HTR-8/SVneo (cell line): ENCODE data around the gene LGI4.
"Not testable (repeated sequence)": the region's sequence is repeated elsewhere in the genome, so short reads cannot be mapped to it uniquely, and the experiment has no call there.

ENCODE experiments used
- DNase-seq: peaks from one replicate; pipeline ENCODE4 v3.0.0; 2011; ENCODE audit warnings: low spot score, mixed read lengths; ENCODE audit not compliant: insufficient read length
- FAIRE-seq: peaks from 2 replicates; lab custom pipeline; 2011; peaks lifted over from hg19 to GRCh38; lab: Jason Lieb, UNC

LGI4 gene

DNA sequence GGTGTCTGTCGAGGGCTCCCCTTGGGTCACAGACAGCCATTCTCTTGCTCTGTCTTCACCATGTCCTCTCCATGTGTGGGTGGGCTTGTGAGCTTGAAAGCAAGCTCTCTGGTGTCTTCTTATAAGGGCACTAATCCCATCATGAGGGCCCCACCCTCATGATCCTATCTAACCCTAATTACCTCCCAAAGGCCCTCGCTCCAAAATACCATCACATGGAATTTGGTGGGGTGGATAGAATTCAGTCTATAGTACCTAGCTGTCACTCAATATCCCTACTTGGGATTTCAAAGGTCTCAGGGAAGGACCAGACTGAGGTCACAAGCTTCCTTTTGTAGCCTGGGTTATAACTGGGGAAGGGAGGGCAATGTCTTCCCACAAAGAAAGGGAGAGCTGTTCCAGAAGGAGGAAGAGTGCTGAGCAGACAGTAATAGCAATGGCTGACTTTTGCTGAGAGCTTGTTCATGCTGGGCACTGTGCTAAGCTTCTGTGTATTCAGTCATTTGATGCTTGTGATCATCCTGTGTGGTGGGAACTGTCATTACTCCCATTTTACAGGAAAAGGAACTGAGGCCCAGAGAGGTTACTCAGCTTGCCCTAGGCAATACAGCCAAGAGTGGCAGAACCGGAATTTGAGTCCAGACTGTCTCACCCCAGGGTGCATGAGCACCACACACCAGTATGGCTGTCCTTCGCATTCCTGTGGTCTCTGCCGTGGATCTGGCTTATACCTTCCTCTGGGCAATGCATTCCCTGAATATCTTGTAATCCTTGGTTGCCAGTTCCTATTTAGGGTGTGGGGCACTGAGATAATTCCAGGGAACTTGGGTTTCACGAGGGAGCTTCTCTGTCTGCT, 27.8 kb upstream of the LGI4 start:
- FAIRE-seq = no peak
- no peak for DNase-seq

DNA sequence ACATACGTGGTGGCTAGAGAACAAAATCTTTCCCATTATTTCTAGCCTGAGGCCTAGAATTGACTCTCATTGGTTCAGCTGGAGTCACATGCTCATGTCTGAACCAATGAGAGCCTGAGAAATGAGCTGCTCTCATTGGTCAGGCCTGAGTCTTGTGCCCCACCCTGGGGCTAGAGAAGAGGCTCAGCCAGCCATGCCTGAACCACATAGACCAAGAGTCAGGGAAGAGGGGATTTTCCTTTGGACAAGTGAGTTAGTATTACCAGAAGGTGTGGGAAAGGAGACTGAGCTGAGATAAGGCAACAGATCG, 26.5 kb upstream of the LGI4 start:
- DNase-seq (no peak), FAIRE-seq (no peak)

GRCh38 chr19:35160629-35161433, 26.0 kb upstream of the LGI4 start:
- DNase-seq (no peak), FAIRE-seq (no peak)

DNA sequence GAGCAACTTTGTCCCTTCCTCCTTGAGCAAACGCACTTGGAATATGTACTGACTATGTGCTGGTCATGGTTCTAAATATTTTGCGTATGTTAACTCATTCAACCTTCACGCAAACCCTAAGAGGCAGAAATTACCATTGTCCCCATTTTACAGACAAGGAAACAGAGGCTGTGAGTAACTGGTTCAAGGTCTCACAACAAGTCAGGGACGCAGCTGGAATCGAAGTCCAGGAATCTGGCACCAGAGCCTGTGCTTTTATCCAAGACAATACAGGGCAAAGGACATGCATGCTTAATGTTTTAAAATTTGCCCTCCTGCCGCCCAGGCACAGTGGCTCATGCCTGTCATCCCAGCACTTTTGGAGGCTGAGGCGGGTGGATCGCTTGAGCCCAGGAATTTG, 24.7 kb upstream of the LGI4 start:
- FAIRE-seq (no peak), DNase-seq (no peak)

DNA sequence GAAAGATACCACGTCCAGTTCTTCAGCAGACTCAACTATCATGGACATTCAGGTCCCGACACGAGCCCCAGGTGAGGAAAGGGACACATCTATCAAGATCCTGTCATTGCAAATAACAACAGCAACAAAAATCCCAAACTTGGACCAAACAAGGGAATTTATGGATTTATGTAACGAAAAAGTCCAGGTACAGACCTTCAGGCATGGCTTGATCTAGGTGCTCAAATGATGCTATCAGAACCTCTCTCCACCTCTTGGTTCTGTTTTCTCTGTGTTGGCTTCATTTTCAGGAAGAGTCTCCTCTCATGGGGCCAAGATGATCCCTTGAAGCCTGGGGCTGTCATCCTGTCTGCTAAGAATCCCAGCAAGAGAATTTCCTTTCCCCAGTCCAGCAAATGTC, 22.6 kb upstream of the LGI4 start:
- no peak for DNase-seq
- FAIRE-seq = no peak

DNA sequence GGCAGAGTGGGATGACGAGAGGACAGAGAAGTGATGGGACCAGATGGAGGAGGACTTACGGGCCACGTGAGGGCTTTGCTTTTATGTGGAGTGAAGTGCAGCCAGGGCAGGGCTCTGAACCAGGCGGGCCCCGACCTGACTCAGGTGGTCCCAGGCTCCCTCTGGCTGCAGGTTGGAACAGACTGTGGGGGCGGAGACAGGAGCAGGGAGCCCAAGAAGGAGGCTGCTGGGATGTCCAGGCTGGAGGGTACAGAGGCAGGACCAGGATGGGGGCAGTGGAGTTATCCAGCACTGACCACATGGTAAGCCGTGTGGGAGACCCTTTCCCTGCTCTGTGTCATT, 21.8 kb upstream of the LGI4 start:
- DNase-seq (no peak), FAIRE-seq (no peak)

- FAIRE-seq (no peak), DNase-seq (no peak)
Measured at GRCh38 chr19:35155981-35156672, 21.3 kb upstream of the LGI4 start.

DNA sequence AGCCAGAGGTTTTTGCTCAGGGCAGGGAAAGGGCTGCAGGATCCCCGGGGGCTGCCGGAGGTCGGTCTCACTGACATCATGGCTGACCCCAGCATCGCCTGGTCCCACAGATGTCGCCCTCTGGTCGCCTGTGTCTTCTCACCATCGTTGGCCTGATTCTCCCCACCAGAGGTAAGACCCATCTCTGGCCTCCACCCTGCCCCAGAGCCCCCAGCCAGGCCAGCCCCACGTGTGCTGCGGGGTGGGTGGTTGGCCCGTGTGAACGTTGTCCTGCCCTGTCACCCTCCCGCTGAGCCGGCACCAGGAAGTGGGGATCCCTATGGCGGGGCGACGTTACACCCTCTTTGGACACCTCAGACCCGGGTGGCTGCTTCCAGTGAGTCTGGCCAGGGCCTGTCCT, 20.6 kb upstream of the LGI4 start:
- FAIRE-seq (no peak), DNase-seq (no peak)

DNA sequence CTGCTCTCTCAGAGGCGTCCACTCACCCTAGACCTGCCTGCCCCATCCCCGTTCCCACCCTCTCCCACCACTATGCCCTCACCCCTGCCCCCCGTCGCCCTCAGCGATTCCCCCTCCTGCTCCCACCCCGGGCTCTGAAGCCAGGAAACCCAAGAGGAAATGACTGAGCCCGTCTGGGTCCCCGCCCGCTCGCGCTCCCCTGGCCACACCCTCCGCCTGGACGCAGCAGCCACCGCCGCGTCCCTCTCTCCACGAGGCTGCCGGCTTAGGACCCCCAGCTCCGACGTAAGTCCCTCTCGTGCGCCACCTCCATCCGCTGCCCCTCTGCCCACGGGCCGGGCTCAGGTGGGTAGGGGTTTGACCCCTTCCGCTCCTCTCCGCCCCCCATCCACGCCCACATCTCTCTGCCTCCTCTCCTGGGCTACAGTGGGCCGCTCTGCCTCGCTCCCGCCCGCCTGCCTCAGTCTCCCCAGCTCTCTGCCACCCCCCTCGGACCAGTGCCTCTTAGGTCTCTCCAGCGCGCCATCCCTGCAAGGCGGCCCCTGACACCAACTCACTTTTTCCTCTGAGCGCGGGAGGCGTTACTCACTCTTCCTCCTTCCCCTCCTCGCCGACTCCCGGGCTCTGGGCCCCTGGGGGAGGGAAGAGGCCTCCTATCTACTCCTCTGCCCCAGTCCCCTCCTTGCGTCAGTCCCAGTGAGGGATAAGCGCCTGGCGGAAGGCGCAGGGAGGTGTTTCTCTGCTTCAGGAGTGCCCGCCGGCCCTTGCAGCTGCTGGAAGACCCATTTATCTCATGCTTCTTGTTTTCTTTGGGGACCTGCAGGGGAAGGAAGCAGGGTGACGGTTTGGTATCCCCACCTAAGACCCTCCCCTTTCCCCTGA, 19.9 kb upstream of the LGI4 start, which contains the start of gene FXYD5:
TSS of gene FXYD5 (plus strand) at position 211 of the 882 bp plus-strand sequence. CDS start 816 bp downstream, outside the sequence.
- DNase-seq = peak; percentile 74
- FAIRE-seq = peak; percentile 51

GRCh38 chr19:35153701-35154524, 19.1 kb upstream of the LGI4 start:
- FAIRE-seq (no peak), DNase-seq (no peak)

GRCh38 chr19:35153129-35153522, 18.3 kb upstream of the LGI4 start:
- DNase-seq, FAIRE-seq: not testable (repeated sequence)

GRCh38 chr19:35151273-35152065, 16.6 kb upstream of the LGI4 start:
- FAIRE-seq = no peak
- no peak for DNase-seq

DNA sequence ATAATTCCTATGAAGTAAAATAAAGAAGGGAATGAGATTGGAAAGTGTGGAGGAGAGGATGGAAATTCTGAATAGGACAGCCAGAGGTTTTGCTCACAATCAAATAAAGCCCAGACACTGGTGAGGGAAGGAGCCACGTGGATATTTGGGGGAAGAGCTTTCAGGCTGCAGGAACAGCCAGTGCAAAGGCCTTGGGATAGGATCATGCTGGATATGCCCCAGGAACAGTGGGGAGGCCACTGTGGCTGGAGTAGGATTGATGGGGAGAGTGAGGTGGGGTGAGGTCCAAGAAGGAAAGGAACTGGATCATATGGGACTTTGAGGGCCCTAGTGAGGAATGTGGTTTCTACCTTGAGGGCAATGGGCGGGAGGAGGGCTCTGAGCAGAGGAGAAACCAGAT, 15.6 kb upstream of the LGI4 start:
- DNase-seq = no peak
- no peak for FAIRE-seq

- FAIRE-seq (no peak), DNase-seq (no peak)
Measured at GRCh38 chr19:35149463-35149862, 14.6 kb upstream of the LGI4 start.

DNA sequence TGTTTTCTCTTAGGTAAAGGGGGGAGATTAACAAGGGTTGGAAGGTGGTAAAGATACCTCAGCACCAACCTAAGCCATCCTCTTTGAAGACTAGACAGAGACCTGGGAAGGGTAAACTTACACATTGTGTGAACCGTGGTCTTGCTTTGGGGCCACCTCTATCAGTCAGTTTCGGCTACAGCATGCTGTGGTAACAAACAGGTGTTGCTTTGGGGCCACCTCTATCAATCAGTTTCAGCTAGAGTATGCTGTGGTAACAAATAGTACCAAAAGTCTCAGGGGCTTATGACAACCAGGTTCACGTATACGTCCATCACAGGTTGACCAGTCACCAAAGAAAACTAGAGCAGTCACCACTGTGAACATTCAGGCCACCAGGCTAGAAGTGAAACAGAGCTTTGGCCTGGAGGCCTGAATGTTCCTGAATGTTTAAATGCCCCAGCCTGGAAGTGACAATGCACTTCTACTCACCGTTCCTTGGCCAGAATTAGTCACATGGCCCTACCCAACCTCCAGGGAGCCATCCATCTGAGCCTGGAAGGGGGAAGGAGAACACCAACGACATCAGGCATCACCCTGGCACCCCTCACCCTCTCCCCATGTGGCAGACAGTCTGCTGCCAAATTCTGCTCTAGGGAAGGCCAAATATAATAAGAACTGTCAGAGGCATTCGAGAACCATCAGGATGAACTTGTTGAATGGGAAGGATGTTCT, 12.0 kb upstream of the LGI4 start:
- no peak for FAIRE-seq
- DNase-seq = no peak

DNA sequence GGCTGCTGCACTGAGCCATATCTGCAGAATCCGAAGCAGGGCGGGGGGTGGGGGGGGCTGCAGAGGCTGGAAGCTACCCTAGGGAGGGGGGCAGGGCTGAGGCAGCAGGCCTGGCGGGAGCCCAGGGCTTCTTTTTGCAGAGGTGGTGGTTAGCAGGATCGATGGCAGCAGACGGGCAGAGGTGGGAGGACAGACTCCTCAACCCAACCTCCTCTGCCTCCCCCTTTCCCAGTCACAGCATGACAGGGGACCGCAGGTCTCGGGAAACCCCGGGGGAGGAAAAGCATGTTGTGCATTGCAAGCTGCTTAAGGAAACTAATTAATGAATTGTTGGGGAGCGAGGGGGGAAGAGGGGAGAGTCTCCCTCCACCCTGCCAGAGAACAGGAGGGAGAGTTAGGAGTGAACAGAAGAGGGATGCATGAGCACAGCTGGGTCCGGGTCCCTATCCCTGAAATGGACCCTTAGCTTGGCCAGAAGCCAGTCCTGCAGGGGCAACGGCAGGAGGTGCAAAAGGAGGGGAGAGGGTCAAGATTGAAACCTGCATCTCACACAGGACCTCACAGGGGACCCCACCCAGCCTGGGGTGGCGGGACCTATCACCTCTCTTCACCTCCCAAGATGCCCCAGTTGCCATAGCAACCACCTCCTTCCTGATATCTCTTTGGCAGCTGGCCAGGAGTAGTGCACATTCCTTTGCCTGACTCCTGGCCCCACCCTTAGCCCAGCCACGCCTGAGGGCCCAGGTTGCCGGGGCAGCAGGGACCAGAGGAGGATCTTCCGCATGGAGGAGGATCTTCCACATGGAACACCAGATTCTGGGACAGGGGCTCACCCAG, 10.0 kb upstream of the LGI4 start:
- FAIRE-seq = no peak

DNA sequence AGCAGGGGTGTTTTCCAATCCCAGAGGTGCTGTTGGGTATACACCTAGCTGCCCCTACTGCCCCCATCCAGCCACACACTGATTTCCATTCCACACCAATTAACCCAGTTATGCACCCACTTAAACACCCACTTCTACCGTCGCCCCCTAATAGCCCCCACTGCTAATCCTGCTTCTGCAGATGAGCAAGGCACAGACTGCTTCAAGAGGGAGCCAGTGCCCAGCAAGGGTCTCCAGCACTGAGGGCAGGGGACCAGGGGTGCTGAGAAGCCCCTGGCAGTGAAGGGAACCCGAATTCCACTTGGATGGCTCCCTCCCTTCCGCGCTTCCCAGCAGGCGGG, 9.4 kb upstream of the LGI4 start:
- DNase-seq (no peak), FAIRE-seq (no peak)

More for the DNA sequence above, 10.0 kb upstream of the LGI4 start:
- no peak for DNase-seq
